ENCODE data around the gene CENPV. TPM values are rescaled to one million over a fixed set of nuclear protein-coding genes. Genes with fewer than 3 reads are reported as not detected.
A peak's percentile ranks its signal among the peaks of the same experiment; 100 is the strongest.

The CENPV gene
- total and polyA plus RNA-seq, 2 of the 13 experiments (the other 11 are each of a cell fraction or from before 2014, with no cell fraction given): 193 to 292 TPM

GRCh38 chr17:16398270-16399267 is 45.3 kb upstream of the CENPV start (continued):
- TF ChIP-seq GRHL1 (CRISPR knock-in tag; conservative IDR thresholded peaks at IDR 0.05) (no peak), MXI1 (IDR thresholded peaks at IDR 0.05; ENCODE audit: borderline replicate concordance, low read depth, low read length) (no peak), ZGPAT (CRISPR knock-in tag; IDR thresholded peaks at IDR 0.05) (0 out of 2 replicates have a peak, but pooled peaks have one; percentile 17), TBL1XR1 (IDR thresholded peaks at IDR 0.05; ENCODE audit: borderline replicate concordance, low read length, partially characterized antibody) (no peak), FOXA1 (IDR thresholded peaks at IDR 0.05) (peak; percentile 38), FOXA1 (CRISPR knock-in tag; IDR thresholded peaks at IDR 0.05) (0 out of 2 replicates have a peak, but pooled peaks have one; percentile 8), ZNF7 (CRISPR knock-in tag; IDR thresholded peaks at IDR 0.05) (no peak), SP1 (IDR thresholded peaks at IDR 0.05) (no peak), SP1 (CRISPR knock-in tag; IDR thresholded peaks at IDR 0.05) (no peak), CBFB (CRISPR knock-in tag; IDR thresholded peaks at IDR 0.05) (no peak), REPIN1 (CRISPR knock-in tag; IDR thresholded peaks at IDR 0.05; ENCODE audit: borderline replicate concordance, low read depth) (no peak), PHF20 (CRISPR knock-in tag; IDR thresholded peaks at IDR 0.05) (no peak), ZNF770 (CRISPR knock-in tag; IDR thresholded peaks at IDR 0.05) (0 out of 2 replicates have a peak, but pooled peaks have one; percentile 13), EHMT2 (IDR thresholded peaks at IDR 0.05; ENCODE audit: borderline replicate concordance, low read depth, low read length) (no peak), CREM (IDR thresholded peaks at IDR 0.05) (no peak), CREM (CRISPR knock-in tag; IDR thresholded peaks at IDR 0.05) (no peak), ZMAT5 (CRISPR knock-in tag; IDR thresholded peaks at IDR 0.05; ENCODE audit: borderline replicate concordance, low read depth) (no peak), EP300 (IDR thresholded peaks at IDR 0.05; ENCODE audit: low read depth in 2 of 2, low read length in 2 of 2) (no peak), EP300 (CRISPR knock-in tag; IDR thresholded peaks at IDR 0.05; ENCODE audit: borderline replicate concordance) (no peak), ZNF460 (CRISPR knock-in tag; IDR thresholded peaks at IDR 0.05; ENCODE audit: borderline replicate concordance) (no peak), SNAPC5 (CRISPR knock-in tag; IDR thresholded peaks at IDR 0.05; ENCODE audit: borderline replicate concordance) (no peak), ZNF598 (CRISPR knock-in tag; IDR thresholded peaks at IDR 0.05; ENCODE audit: borderline replicate concordance) (no peak)

Measured in HepG2 (cell line).